A673 (cell line): ENCODE data around the gene CABP4.

Experiments
- CTCF ChIP-seq: fragments of 300-800, 200-600 bp; sonication (generic); conservative IDR thresholded peaks from 2 replicates; pipeline ENCODE4 v1.5.1; 2017; ENCODE audit warnings: low read depth, mild to moderate bottlenecking, antibody characterized with exemption, low read length, moderate library complexity, mixed read lengths
- EZH2 ChIP-seq: fragments of 200-600 bp; sonication (generic); IDR thresholded peaks from 2 replicates; pipeline ENCODE4 v1.6.1; 2017; ENCODE audit warnings: borderline replicate concordance, low read depth, mild to moderate bottlenecking, mixed read lengths, antibody characterized with exemption, low read length; ENCODE audit not compliant: poor library complexity, severe bottlenecking

- TF ChIP-seq EZH2, result no peak
- no peak for TF ChIP-seq CTCF
Observed at GRCh38 chr11:67489885-67490726, 35.0 kb downstream of the CABP4 start.
